ENCODE results near the gene TADA3.

GRCh38 chr3:9748031-9748430 is 44.2 kb downstream of the TADA3 start:
- TF ChIP-seq CTCF (IDR thresholded peaks at IDR 0.05; ENCODE audit: low read length), result no peak
- no peak for TF ChIP-seq EZH2 (optimal IDR thresholded peaks at IDR 0.05; ENCODE audit: low read depth, low read length)

Data from MM.1S (cell line).